Endothelial cell of umbilical vein (primary cell): ENCODE results near the gene C1QB. TPM values are rescaled to one million over a fixed set of nuclear protein-coding genes. Genes with fewer than 3 reads are reported as not detected.

Source experiments
- BruUV-seq: library from RNA; stranded (reverse); fragments of 400-500 nt; replicated peaks from 2 replicates; lab custom pipeline; 2021; lab: Mats Ljungman, UMichigan
- CTCF ChIA-PET: fragments of 300-600, 350-600 bp; sonication (Branson Sonifier 250); formaldehyde crosslinking; loops from one replicate; lab custom pipeline; 2021; ENCODE audit warnings: antibody characterized with exemption, inconsistent platforms; lab: Charles Lee
- POLR2A ChIA-PET: fragments of 300-600, 350-600 bp; sonication (Branson Sonifier 250); formaldehyde crosslinking; loops from one replicate; lab custom pipeline; 2021; ENCODE audit warnings: antibody characterized with exemption, inconsistent platforms; lab: Charles Lee
- DNase-seq: peaks from one replicate; pipeline ENCODE4 v3.0.0-alpha.2; 2011; ENCODE audit warnings: low read depth, low spot score
- FAIRE-seq: peaks from 2 replicates; lab custom pipeline; 2011; peaks lifted over from hg19 to GRCh38; lab: Jason Lieb, UNC
- H2AFZ ChIP-seq: 2 replicates; pipeline ENCODE4 v1.6.0; 2012; ENCODE audit warnings: low read depth, low read length, control low read depth, inconsistent platforms
- H3K27ac ChIP-seq: 2 replicates; pipeline ENCODE4 v1.5.1; 2011; ENCODE audit warnings: low read depth, mild to moderate bottlenecking, control low read depth, low read length, moderate library complexity; ENCODE audit not compliant: insufficient read depth
- H3K27me3 ChIP-seq, 2 experiments: 2 replicates each; pipeline versions ENCODE4 v1.6.0 to v1.6.1; 2011; ENCODE audit warnings: low read length in 2 of 2, mixed read lengths in 1 of 2; ENCODE audit not compliant: control insufficient read depth in 2 of 2, insufficient read depth in 2 of 2
- H3K36me3 ChIP-seq, 2 experiments: 2 replicates in 1 of 2; 3 replicates in 1 of 2; pipeline ENCODE4 v1.5.1; 2011; ENCODE audit warnings: low read length in 2 of 2, mild to moderate bottlenecking in 1 of 2, moderate library complexity in 1 of 2; ENCODE audit not compliant: control insufficient read depth in 2 of 2, insufficient read depth in 2 of 2; ENCODE audit errors: extremely low read depth in 1 of 2
- H3K4me1 ChIP-seq: 3 replicates; pipeline ENCODE4 v1.5.1; 2011; ENCODE audit warnings: mild to moderate bottlenecking, low read length; ENCODE audit not compliant: control insufficient read depth, insufficient read depth; ENCODE audit errors: extremely low read depth
- H3K4me2 ChIP-seq: 2 replicates; pipeline ENCODE4 v1.6.1; 2011; ENCODE audit warnings: low read length, control low read depth, mixed read lengths; ENCODE audit not compliant: insufficient read depth
- H3K4me3 ChIP-seq, 3 experiments: fragments of 200-600 bp in 1 of 3; sonication (generic), shearing (Covaris generic) in 1 of 3; replicated peaks in 1 of 3; 2 replicates each; pipeline ENCODE4 v1.5.1; 2011 to 2016; ENCODE audit warnings: control low read depth in 3 of 3, low read length in 3 of 3, mild to moderate bottlenecking in 2 of 3, inconsistent platforms in 1 of 3, low read depth in 1 of 3, moderate library complexity in 1 of 3; ENCODE audit not compliant: insufficient read depth in 1 of 3
- H3K79me2 ChIP-seq: 2 replicates; pipeline ENCODE4 v1.6.0; 2012; ENCODE audit warnings: low read length, inconsistent platforms; ENCODE audit not compliant: control insufficient read depth, insufficient read depth
- H3K9ac ChIP-seq: replicated peaks from 2 replicates; pipeline ENCODE3; 2011; ENCODE audit warnings: low read length, control low read depth; ENCODE audit not compliant: insufficient read depth; ENCODE audit errors: extremely low read depth
- H3K9me1 ChIP-seq: replicated peaks from 3 replicates; pipeline ENCODE4 v1.6.0; 2011; ENCODE audit warnings: mild to moderate bottlenecking, low read length; ENCODE audit not compliant: control insufficient read depth, insufficient read depth; ENCODE audit errors: extremely low read depth
- H3K9me3 ChIP-seq: replicated peaks from 2 replicates; pipeline ENCODE4 v1.5.1; 2012; ENCODE audit warnings: low read length, inconsistent platforms; ENCODE audit not compliant: control insufficient read depth, insufficient read depth
- H4K20me1 ChIP-seq: replicated peaks from 2 replicates; pipeline ENCODE3; 2011; ENCODE audit warnings: mild to moderate bottlenecking, low read length; ENCODE audit not compliant: control insufficient read depth, insufficient read depth; ENCODE audit errors: extremely low read depth
- CTCF ChIP-seq, 2 donors: IDR thresholded peaks; 1 replicate in 1 of 2; 2 replicates in 1 of 2; pipeline ENCODE4 v1.5.1; 2011; ENCODE audit warnings: low read length in 2 of 2, mild to moderate bottlenecking in 2 of 2, moderate library complexity in 2 of 2, control low read depth in 1 of 2, inconsistent platforms in 1 of 2, low read depth in 1 of 2; ENCODE audit not compliant: insufficient read depth in 1 of 2; ENCODE audit errors: extremely low read depth in 1 of 2
- EZH2 ChIP-seq: IDR thresholded peaks from 2 replicates; pipeline ENCODE4 v1.6.1; 2012; ENCODE audit warnings: borderline replicate concordance, low read depth, mild to moderate bottlenecking, moderate library complexity, low read length, inconsistent platforms; ENCODE audit not compliant: severe bottlenecking
- GATA2 ChIP-seq: IDR thresholded peaks from 2 replicates; pipeline ENCODE4 v1.7.0; 2011; ENCODE audit warnings: low read depth, mild to moderate bottlenecking, moderate library complexity, mixed read lengths, low read length; ENCODE audit not compliant: insufficient read length, insufficient read depth
- JUN ChIP-seq: IDR thresholded peaks from 2 replicates; pipeline ENCODE4 v1.6.1; 2011; ENCODE audit warnings: borderline replicate concordance, low read depth; ENCODE audit not compliant: insufficient read length, insufficient read depth
- MAX ChIP-seq: IDR thresholded peaks from 2 replicates; pipeline ENCODE4 v1.6.1; 2011; ENCODE audit not compliant: insufficient read depth, insufficient read length
- MYC ChIP-seq: IDR thresholded peaks from one replicate; pipeline ENCODE4 v1.6.1; 2011; ENCODE audit warnings: mild to moderate bottlenecking, low read depth, low read length
- POLR2AphosphoS5 ChIP-seq: IDR thresholded peaks from 2 replicates; pipeline ENCODE4 v1.6.1; 2012; ENCODE audit warnings: low read depth, mild to moderate bottlenecking, control low read depth, low read length, moderate library complexity; ENCODE audit not compliant: insufficient read depth
- dilution Hi-C: fragments of 300-500 bp; cut with MboI; formaldehyde crosslinking; loops from one replicate; pipeline ENCODE4 v1.15.0; 2019; ENCODE audit warnings: low sequenced_read_pairs; ENCODE audit not compliant: extremely low pct_ligation_motif_present
- intact Hi-C: fragments of 100-400 bp; cut with micrococcal nuclease; formaldehyde crosslinking; loops from one replicate; pipeline ENCODE4 v1.10.0; 2022
- polyA plus RNA-seq, 4 experiments: library from polyadenylated mRNA; depleted of rRNA in 3 of 4; stranded (reverse) in 3 of 4; unstranded in 1 of 4; fragments of >200 nt; gene quantifications; 2 replicates each; pipeline versions ENCODE4 v1.2.1 to v1.2.3, GENCODE V29; 2011 to 2012; ENCODE audit warnings: missing spikeins in 1 of 4
- total RNA-seq: library from RNA; stranded (reverse); gene quantifications from 2 replicates; pipeline ENCODE4 v1.2.3, GENCODE V29; 2021

Gene C1QB
- total and polyA plus RNA-seq, 2 donors (not counting 3 experiments of a cell fraction or from before 2014, with no cell fraction given): not detected

DNA sequence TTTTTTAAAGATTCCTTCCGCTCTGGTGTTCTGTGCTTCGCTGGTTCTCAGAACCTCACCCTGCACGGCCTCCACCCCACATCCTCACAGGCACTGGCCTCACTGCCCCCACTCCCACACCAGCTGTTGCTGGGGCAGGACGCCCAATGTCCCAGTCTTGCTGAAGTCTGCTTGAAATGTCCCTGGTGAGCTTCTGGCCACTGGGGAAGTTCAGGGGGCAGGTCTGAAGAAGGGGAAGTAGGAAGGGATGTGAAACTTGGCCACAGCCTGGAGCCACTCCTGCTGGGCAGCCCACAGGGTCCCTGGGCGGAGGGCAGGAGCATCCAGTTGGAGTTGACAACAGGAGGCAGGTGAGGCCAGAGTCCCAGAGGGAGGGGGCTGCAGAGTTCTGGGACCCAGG is 16.7 kb upstream of the C1QB start, which contains the start of gene C1QA:
Gene C1QA (plus strand): TSS at position 276 of the 400 bp plus-strand sequence. CDS start 989 bp downstream, outside the sequence.
- Histone ChIP-seq H3K9me1 (no peaks in the 10 kb centered on the region), H3K9me3 (no peaks in the 10 kb centered on the region), H3K4me2 (no peak within 1 kb of the TSS), H3K4me1 (no peaks in the 10 kb centered on the region), H3K27ac (no peak within 1 kb of the TSS), H4K20me1 (no peaks in the 10 kb centered on the region), H3K4me3 (no peak within 1 kb of the TSS), H2AFZ (no peak within 1 kb of the TSS), H3K79me2 (no peaks in the 10 kb centered on the region), H3K27me3 (peaks cover 2 to 5% of the 10 kb centered on the region in 2 experiments), H3K9ac (no peak within 1 kb of the TSS), H3K36me3 (no peaks in the 10 kb centered on the region)
- CTCF ChIA-PET: interaction anchor here (1.0 to 2.6 kb wide), 3 partner anchors 10 to 216 kb away, joined by 3 to 7 read pairs (median 7); no protein-coding TSS in a partner anchor
- dilution Hi-C loops (no loop called here), intact Hi-C loops (no loop called here)
- POLR2A ChIA-PET: no interaction called here
- BruUV-seq: no TSS peak
- TF ChIP-seq MAX (no peak), POLR2AphosphoS5 (no peak), MYC (no peak), GATA2 (no peak), EZH2 (no peak), CTCF (IDR thresholded peaks at IDR 0.05; ENCODE audit: extremely low read depth in 1 of 2, insufficient read depth in 1 of 2, low read depth in 1 of 2, low read length in 2 of 2) (no peak), JUN (no peak)
- DNase-seq (no peak), FAIRE-seq (no peak)
